Measurements from ENCODE around the gene PTPRK.
"Not testable (repeated sequence)": the region's sequence is repeated elsewhere in the genome, so short reads cannot be mapped to it uniquely, and the experiment has no call there.

The PTPRK gene

GRCh38 chr6:127933852-127934840 lies 586.3 kb downstream of the PTPRK start:
- DNase-seq (ENCODE audit: low read depth, low spot score), result no peak

GRCh38 chr6:127933137-127933536 lies 587.3 kb downstream of the PTPRK start:
- no peak for DNase-seq (ENCODE audit: low read depth, low spot score)

GRCh38 chr6:127932708-127933107 lies 587.7 kb downstream of the PTPRK start:
- no peak for DNase-seq (ENCODE audit: low read depth, low spot score)

- DNase-seq (ENCODE audit: low read depth, low spot score), result not testable (repeated sequence)
These were observed 594.0 kb downstream of the PTPRK start for GRCh38 chr6:127926441-127926840.

GRCh38 chr6:127924440-127924839 lies 596.0 kb downstream of the PTPRK start:
- no peak for DNase-seq (ENCODE audit: low read depth, low spot score)

GRCh38 chr6:127924031-127924430 lies 596.4 kb downstream of the PTPRK start:
- no peak for DNase-seq (ENCODE audit: low read depth, low spot score)

- DNase-seq (ENCODE audit: low read depth, low spot score), result no peak
These were observed 597.3 kb downstream of the PTPRK start for GRCh38 chr6:127923135-127923534.

GRCh38 chr6:127921982-127922381 lies 598.4 kb downstream of the PTPRK start:
- no peak for DNase-seq (ENCODE audit: low read depth, low spot score)

- DNase-seq (ENCODE audit: low read depth, low spot score), result no peak
These were observed 599.6 kb downstream of the PTPRK start for GRCh38 chr6:127920804-127921203.

Data from smooth muscle cell of the brain vasculature (primary cell).